Hematopoietic multipotent progenitor cell treated with erythropoietin and hydrocortisone succinate and interleukin-3 and kit ligand, for 17 days (in vitro differentiated cells): ENCODE results near the gene SLC24A3.

Source experiments
- DNase-seq: peaks from one replicate; pipeline ENCODE4 v3.0.0-alpha.2; 2015; ENCODE audit warnings: low spot score

The SLC24A3 gene

GRCh38 chr20:19384940-19385339 is 172.5 kb downstream of the SLC24A3 start:
- no peak for DNase-seq

- DNase-seq = no peak
Measured at GRCh38 chr20:19387251-19387650, 174.8 kb downstream of the SLC24A3 start.

DNA sequence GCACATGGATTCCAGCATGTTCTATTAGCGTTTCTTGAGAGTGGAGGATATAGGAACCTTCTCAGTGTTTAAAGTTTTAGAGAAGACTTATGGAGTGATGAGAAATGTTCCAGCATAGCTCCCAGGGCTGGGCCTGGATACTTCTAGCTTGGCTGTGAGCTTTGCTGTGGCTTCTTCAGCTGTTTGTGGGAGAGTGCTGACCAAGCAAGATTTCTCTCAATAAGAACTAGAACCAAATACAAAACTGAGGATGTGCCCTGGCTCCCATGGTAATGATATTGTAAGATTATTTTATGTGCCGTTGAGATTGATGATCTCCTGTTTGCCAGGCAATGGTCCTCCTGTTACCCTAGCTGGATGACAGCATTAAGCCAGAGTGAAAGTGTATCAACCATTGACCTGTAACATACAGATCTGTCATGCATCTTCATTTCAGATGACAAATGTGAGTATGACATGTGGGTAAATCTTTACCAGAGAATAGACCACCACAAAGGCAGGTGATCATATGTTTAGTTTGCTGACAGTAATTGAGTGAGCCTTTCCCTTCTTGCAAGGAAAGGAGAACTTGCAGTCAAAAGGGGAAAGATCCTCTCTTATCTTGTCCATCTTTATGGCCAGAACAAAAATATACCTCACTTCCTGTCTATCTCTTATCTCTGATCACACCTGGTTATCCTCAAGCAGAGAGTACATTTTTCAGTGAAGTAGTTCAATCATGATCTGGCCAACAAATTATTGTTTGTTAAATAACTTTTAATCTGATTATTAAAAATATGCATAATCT is 180.1 kb downstream of the SLC24A3 start:
- DNase-seq = no peak

GRCh38 chr20:19396460-19397081 is 184.1 kb downstream of the SLC24A3 start:
- DNase-seq = no peak

GRCh38 chr20:19397226-19397625 is 184.8 kb downstream of the SLC24A3 start:
- DNase-seq = no peak

- no peak for DNase-seq
Measured at GRCh38 chr20:19397666-19398065, 185.2 kb downstream of the SLC24A3 start.

- DNase-seq = no peak
Measured at GRCh38 chr20:19401096-19401495, 188.7 kb downstream of the SLC24A3 start.

GRCh38 chr20:19403549-19403948 is 191.1 kb downstream of the SLC24A3 start:
- DNase-seq = no peak

GRCh38 chr20:19404826-19405225 is 192.4 kb downstream of the SLC24A3 start:
- DNase-seq = no peak

GRCh38 chr20:19405958-19406357 is 193.5 kb downstream of the SLC24A3 start:
- DNase-seq = no peak

GRCh38 chr20:19406381-19406780 is 193.9 kb downstream of the SLC24A3 start:
- DNase-seq = no peak

GRCh38 chr20:19407196-19407595 is 194.8 kb downstream of the SLC24A3 start:
- no peak for DNase-seq

DNA sequence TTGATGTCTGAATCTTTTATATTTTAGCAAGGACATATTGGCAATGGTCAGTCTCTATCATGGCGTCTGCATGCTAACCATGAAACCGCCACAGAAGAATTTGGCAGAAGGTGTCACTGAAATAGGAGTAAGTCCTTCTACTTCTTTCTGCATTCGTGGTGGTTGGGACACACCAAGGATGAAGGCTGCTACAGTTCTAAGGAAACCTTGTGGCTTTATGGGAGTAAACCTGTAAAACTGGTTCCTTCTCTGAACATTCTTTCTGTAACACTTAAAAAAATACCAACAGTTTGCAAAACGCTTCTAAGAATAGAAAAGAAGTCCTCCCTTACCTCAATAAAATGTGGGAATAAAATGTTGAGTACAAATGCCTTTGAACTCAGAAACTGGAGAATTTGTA is 195.3 kb downstream of the SLC24A3 start:
- no peak for DNase-seq

- no peak for DNase-seq
Measured at GRCh38 chr20:19408971-19409370, 196.5 kb downstream of the SLC24A3 start.

DNA sequence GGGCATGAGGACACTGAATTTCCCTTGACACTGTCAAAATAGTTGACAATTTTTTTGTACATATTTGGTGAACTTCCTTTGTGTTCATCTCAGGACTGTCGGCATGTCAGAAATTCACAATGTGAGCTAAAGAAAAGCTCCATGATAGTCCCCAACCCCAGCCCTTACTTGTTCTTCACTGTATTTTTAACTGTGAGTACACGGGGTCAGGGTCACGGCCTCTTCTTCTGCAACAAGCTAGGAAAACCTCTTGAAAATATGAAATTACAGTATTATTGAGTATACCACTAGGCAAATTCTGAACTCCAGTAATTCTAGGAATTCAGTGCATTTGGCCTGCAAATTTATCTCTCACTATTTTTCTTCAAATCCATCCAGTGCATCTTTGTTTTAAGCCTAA is 199.4 kb downstream of the SLC24A3 start:
- no peak for DNase-seq

DNA sequence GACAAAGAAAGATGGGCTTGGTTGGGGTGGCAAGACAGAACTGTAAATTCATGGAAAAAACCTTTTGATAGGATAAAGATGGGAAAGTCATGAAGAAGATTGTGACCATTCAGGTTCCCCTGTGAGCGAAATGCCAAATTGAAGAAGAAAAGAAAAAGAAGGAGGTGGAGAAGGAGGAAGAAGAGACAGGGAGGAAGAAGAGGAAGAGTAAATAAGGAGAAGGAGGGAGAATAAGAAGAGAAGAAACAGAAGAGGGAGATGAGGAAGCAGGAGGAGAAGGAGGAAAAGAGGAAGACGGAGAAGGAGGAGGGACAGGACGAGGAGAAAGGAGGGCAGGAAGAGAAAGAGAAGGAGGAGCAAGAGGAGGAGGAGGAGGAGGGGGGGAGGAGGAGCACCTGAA is 199.8 kb downstream of the SLC24A3 start:
- no peak for DNase-seq

DNA sequence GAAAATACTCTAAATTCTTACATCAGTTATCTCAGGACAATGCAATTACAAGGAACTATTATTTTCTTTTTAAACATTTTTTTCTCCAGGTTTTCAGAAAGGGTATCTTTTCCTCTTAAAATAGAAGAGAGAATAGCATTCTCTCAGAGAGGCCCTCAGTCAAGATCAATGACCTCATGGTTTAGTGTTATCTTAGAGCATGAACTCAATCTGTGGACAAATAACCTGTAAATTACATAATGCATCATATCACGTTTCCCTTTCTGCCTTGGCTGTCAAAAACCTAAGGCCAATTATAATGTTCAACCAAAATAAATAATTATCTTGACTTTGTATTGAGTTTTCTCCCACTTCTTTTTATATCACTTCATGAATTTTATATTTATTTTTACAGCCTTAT is 202.2 kb downstream of the SLC24A3 start:
- DNase-seq = no peak

- no peak for DNase-seq
Measured at GRCh38 chr20:19415786-19416185, 203.3 kb downstream of the SLC24A3 start.

DNA sequence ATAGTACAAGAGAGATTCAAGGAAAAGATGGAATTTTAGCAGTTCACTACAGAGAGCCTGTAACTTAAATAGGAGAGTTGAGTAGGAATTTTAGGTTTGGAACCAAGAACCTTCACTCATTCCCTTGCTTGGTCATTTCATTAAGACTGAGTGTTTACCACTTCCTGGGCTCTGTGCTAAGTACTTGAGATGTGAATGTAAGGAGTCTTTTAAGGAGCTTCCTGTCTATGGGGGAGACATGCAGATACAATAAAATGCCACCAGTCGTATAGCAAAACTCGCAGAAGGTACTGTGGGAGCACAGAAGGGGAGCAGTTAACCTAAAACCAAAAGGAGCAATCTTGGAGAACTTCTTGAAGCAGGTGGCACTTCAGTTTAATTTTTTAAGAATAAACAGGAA is 204.2 kb downstream of the SLC24A3 start:
- DNase-seq = no peak

DNA sequence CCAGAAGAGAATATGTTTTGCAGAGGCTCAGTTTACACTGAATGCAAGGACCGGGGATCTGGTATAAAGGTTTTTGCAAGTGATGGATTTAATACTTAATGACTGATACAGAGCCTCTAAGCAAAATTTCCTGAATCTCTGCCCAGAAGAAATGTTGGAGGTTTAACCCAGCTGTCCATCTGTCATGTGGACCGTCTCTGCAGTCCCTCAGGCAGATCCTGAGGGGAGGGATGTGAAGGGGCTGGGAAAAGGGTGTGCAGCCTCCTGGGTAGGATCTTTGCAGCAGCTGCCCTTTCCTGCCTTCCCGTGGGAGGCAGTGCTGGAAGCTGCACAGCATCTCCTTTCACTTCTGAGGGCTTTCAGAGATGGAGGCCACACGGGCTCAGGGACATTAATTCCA is 207.0 kb downstream of the SLC24A3 start:
- no peak for DNase-seq

DNA sequence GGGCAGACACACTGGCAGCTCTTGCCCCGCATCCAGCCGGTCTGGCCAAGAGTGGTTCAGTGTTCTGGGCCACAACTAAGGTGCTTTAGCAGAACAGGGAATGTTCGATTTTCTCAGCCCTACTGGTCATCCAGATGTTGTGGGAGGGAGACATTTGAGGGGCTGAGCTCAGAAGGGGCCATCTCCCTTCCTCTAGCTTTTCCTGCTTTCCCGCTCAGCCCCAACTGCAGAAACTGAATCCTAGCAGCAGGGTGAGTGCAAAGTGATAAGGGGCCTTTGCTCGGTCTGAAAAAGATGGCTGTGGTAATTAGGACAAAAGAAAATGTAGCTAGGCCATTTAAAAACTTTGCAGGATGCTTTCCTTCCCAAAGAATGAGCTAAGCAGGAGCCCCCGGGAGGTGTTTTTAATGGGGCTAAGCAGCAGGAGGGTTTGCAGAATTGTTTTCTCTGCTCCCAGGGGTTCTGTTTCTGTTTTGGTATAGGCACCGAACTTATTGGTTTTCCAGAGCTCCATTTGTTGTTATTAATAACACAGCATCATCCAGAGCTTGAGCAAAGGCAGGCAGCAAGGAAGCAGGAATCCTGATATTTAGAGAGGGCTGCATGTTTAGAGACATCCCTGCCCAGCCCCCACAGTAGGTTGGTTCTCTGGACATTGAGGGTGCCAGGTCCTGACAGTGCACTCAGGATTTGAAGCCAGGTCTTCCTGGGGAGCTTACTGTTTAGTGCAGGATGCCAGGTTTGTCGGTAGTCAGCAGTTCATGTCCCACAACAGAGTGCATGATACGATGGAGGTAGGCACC is 210.9 kb downstream of the SLC24A3 start:
- DNase-seq = no peak

- no peak for DNase-seq
Measured at GRCh38 chr20:19423900-19424620, 211.6 kb downstream of the SLC24A3 start.
